HG03558 (cell line): Measurements from ENCODE around the gene PRRT4.

ENCODE experiments used
- ATAC-seq: cut with Tn5 transposase; IDR thresholded peaks from one replicate; pipeline ENCODE4 v1.9.1; 2021; ENCODE audit warnings: moderate number of reproducible peaks; ENCODE audit not compliant: unreplicated experiment; ENCODE audit errors: extremely low read depth

Gene PRRT4

GRCh38 chr7:128351296-128352152 lies 10.0 kb downstream of the PRRT4 start:
- ATAC-seq, result no peak

- ATAC-seq, result no peak
Measured at GRCh38 chr7:128350708-128351295, 10.7 kb downstream of the PRRT4 start.

- ATAC-seq, result no peak
Measured at GRCh38 chr7:128349466-128349825, 12.0 kb downstream of the PRRT4 start.

- no peak for ATAC-seq
Measured at GRCh38 chr7:128347647-128348097, 13.8 kb downstream of the PRRT4 start.

GRCh38 chr7:128344431-128344774 lies 17.1 kb downstream of the PRRT4 start:
- no peak for ATAC-seq

- ATAC-seq, result peak; percentile 86
Measured at GRCh38 chr7:128343554-128344430, 17.7 kb downstream of the PRRT4 start, which contains the start of gene RBM28. TSS of gene RBM28 (minus strand) at chr7:128343908. CDS start at chr7:128343793, 115 bp downstream.

GRCh38 chr7:128341733-128342132 lies 19.8 kb downstream of the PRRT4 start:
- ATAC-seq, result no peak

GRCh38 chr7:128335730-128336129 lies 25.8 kb downstream of the PRRT4 start:
- no peak for ATAC-seq

- ATAC-seq, result no peak
Measured at GRCh38 chr7:128324368-128324680, 37.2 kb downstream of the PRRT4 start.

- no peak for ATAC-seq
Measured at GRCh38 chr7:128323459-128324367, 37.8 kb downstream of the PRRT4 start.

GRCh38 chr7:128323040-128323439 lies 38.5 kb downstream of the PRRT4 start:
- ATAC-seq, result no peak

- no peak for ATAC-seq
Measured at GRCh38 chr7:128322040-128322643, 39.3 kb downstream of the PRRT4 start.

GRCh38 chr7:128321044-128321422 lies 40.5 kb downstream of the PRRT4 start:
- no peak for ATAC-seq

- no peak for ATAC-seq
Measured at GRCh38 chr7:128318691-128319090, 42.8 kb downstream of the PRRT4 start.

GRCh38 chr7:128311013-128311412 lies 50.5 kb downstream of the PRRT4 start:
- ATAC-seq, result no peak

- ATAC-seq, result no peak
Measured at GRCh38 chr7:128310499-128310898, 51.0 kb downstream of the PRRT4 start.

- ATAC-seq, result no peak
Measured at GRCh38 chr7:128309976-128310375, 51.5 kb downstream of the PRRT4 start.

- no peak for ATAC-seq
Measured at GRCh38 chr7:128309124-128309523, 52.4 kb downstream of the PRRT4 start.

GRCh38 chr7:128307061-128307460 lies 54.4 kb downstream of the PRRT4 start:
- ATAC-seq, result no peak

GRCh38 chr7:128304212-128304611 lies 57.3 kb downstream of the PRRT4 start:
- ATAC-seq, result no peak
